ENCODE measurements around the gene SEZ6L2.

The SEZ6L2 gene

GRCh38 chr16:29898135-29898803 lies 1.1 kb downstream of the SEZ6L2 start:
- H3K4me3 ChIP-seq (ENCODE audit: low read depth, low read length): no peak overlapping the region
- CTCF ChIA-PET: interaction anchor here (0.6 to 1.2 kb wide), 2 partner anchors 21 to 196 kb away, joined by 4 to 9 read pairs; no protein-coding TSS in a partner anchor
- TF ChIP-seq ZNF664 (tag by site-specific recombination; IDR thresholded peaks at IDR 0.05) (no peak), EGR2 (tag by site-specific recombination; IDR thresholded peaks at IDR 0.05; ENCODE audit: low read depth) (peak; percentile 72), ZNF596 (tag by site-specific recombination; IDR thresholded peaks at IDR 0.05) (peak; percentile 60), REST (tag by site-specific recombination; IDR thresholded peaks at IDR 0.05) (peak; percentile 98), ZSCAN30 (tag by site-specific recombination; IDR thresholded peaks at IDR 0.05) (no peak), ZNF366 (tag by site-specific recombination; conservative IDR thresholded peaks at IDR 0.05) (no peak), ZNF112 (tag by site-specific recombination; IDR thresholded peaks at IDR 0.05) (no peak), ZNF184 (tag by site-specific recombination; IDR thresholded peaks at IDR 0.05) (no peak), PRDM10 (tag by site-specific recombination; IDR thresholded peaks at IDR 0.05) (peak; percentile 75), PRDM1 (tag by site-specific recombination; IDR thresholded peaks at IDR 0.05) (peak; percentile 22; the same call in 1 of the 2 replicates), ZNF398 (tag by site-specific recombination; IDR thresholded peaks at IDR 0.05) (peak; percentile 45), ZFHX2 (tag by site-specific recombination; conservative IDR thresholded peaks at IDR 0.05) (peak; percentile 65), ZNF341 (tag by site-specific recombination; IDR thresholded peaks at IDR 0.05; ENCODE audit: low read depth) (no peak; the same call in 1 of the 2 replicates)
- H3K4me1 ChIP-seq (ENCODE audit: control insufficient read depth, insufficient read depth, low read length): peaks cover 2% of the 10 kb centered on the region; the same call in 1 of the 2 replicates
- no peak overlapping the region for H3K27ac ChIP-seq (ENCODE audit: extremely low read depth, low read depth, low read length)
- no peaks in the 10 kb centered on the region for H3K9me3 ChIP-seq (ENCODE audit: control insufficient read depth, insufficient read depth, low read depth, low read length)
- no peaks in the 10 kb centered on the region; a peak in 1 of 3 replicates for H3K36me3 ChIP-seq (ENCODE audit: control insufficient read depth in 2 of 2, insufficient read depth in 1 of 2, low read length in 2 of 2)
- POLR2A ChIA-PET: interaction anchor here (1.8 to 2.1 kb wide), 2 partner anchors 14 to 75 kb away, joined by 5 to 13 read pairs; partner anchors contain the start of gene TAOK2

GRCh38 chr16:29897333-29897732 lies 2.0 kb downstream of the SEZ6L2 start:
- H3K27ac ChIP-seq (ENCODE audit: extremely low read depth, low read depth, low read length): no peak overlapping the region
- H3K4me1 ChIP-seq (ENCODE audit: control insufficient read depth, insufficient read depth, low read length): peaks cover 2% of the 10 kb centered on the region; the same call in 1 of the 2 replicates
- H3K9me3 ChIP-seq (ENCODE audit: control insufficient read depth, insufficient read depth, low read depth, low read length): no peaks in the 10 kb centered on the region
- H3K36me3 ChIP-seq (ENCODE audit: control insufficient read depth in 2 of 2, insufficient read depth in 1 of 2, low read length in 2 of 2): no peaks in the 10 kb centered on the region; a peak in 1 of 3 replicates
- POLR2A ChIA-PET: no interaction called here
- no peak overlapping the region for H3K4me3 ChIP-seq (ENCODE audit: low read depth, low read length)
- CTCF ChIA-PET: interaction anchor here (0.6 kb wide), 1 partner anchor 46 kb away, joined by 3 read pairs; no protein-coding TSS in a partner anchor
- TF ChIP-seq ZNF366 (tag by site-specific recombination; conservative IDR thresholded peaks at IDR 0.05) (peak; percentile 60), ZNF658 (tag by site-specific recombination; IDR thresholded peaks at IDR 0.05) (no peak), GLIS1 (tag by site-specific recombination; IDR thresholded peaks at IDR 0.05) (no peak), ZNF132 (tag by site-specific recombination; IDR thresholded peaks at IDR 0.05; ENCODE audit: borderline replicate concordance) (no peak), ZNF571 (tag by site-specific recombination; IDR thresholded peaks at IDR 0.05) (no peak), ZNF776 (tag by site-specific recombination; IDR thresholded peaks at IDR 0.05; ENCODE audit: borderline replicate concordance) (0 out of 2 replicates have a peak, but pooled peaks have one; percentile 42), PRDM1 (tag by site-specific recombination; IDR thresholded peaks at IDR 0.05) (peak; percentile 86), ZNF18 (tag by site-specific recombination; IDR thresholded peaks at IDR 0.05) (no peak), ZNF398 (tag by site-specific recombination; IDR thresholded peaks at IDR 0.05) (0 out of 2 replicates have a peak, but pooled peaks have one; percentile 16), ZBTB17 (tag by site-specific recombination; IDR thresholded peaks at IDR 0.05) (peak; percentile 96)
